ENCODE data around the gene DENND5A. TPM values are rescaled to one million over a fixed set of nuclear protein-coding genes. Genes with fewer than 3 reads are reported as not detected.

The DENND5A gene
- total and polyA plus RNA-seq, 9 of the 15 experiments (the other 6 are each of a cell fraction or from before 2014, with no cell fraction given) = 11.7 to 130 (median 46.3) TPM

DNA sequence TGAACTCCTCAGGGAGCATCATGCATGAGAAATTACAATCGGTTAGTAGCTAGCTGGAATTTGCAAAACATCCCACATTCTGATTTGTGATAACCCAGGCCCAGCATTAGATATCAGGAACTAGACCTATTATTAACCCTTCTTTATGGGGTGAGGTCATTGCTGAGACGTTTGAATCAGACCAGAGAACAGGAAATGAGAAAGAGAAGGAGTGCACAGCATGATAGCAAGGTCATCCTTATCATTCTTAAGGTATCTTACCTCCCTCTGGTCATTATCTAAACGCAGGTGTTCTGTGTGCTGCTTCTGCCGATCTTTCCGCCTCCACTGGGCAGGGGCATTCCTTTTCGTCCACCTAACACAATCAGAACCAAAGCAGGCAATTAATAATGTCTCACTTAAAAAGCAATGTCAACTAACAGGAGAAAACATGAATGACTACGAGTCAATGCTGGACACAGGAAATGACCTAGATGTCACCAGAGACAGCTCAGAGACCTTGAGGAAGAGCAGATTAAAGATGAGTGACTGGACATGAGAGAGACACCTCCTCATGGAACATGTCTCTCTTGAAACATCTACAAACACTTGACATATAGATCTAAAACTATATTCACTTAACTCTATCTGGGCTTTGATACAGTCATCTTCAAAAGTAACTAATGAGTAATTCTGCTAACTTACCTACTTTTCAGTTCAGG is 95.4 kb downstream of the DENND5A start:
- no peak overlapping the region for H3K4me3 ChIP-seq
- DNase-seq (ENCODE audit: extremely low read depth in 1 of 4, low spot score in 3 of 4) (peak in 1 of 4 experiments; percentile 14), ATAC-seq (peak; percentile 44; the same call in 2 of the 3 replicates), FAIRE-seq (peak; percentile 6)
- 29% methylated on average over 7 of the region's 7 CpGs for WGBS (ENCODE audit: insufficient coverage, low coverage, missing lambda C conversion rate)
- H3K27ac ChIP-seq (ENCODE audit: extremely low read depth, low read depth, low read length) = peak overlapping the region; percentile 40; the same call in 2 of the 3 replicates
- no peak overlapping the region; a peak in 1 of 4 replicates for H3K9ac ChIP-seq (ENCODE audit: insufficient read depth in 1 of 2, low read depth in 2 of 2, low read length in 2 of 2)
- no peaks in the 10 kb centered on the region for H3K27me3 ChIP-seq (ENCODE audit: control insufficient read depth in 2 of 2, insufficient read depth in 2 of 2, low read length in 2 of 2)
- H3K4me1 ChIP-seq (replicated peaks in 1 of 2; ENCODE audit: control insufficient read depth in 2 of 2, insufficient read depth in 2 of 2, low read length in 2 of 2) = peaks cover 0 to 7% of the 10 kb centered on the region in 2 experiments; a peak in 3 of 5 replicates
- intact Hi-C loops (cut with micrococcal nuclease) (loop anchor here (5.0 kb wide), 1 partner anchor 98 kb away; the partner anchor contains the start of gene DENND5A), in situ Hi-C loops (cut with MboI) (loop anchor here (25.0 kb wide), 1 partner anchor 243 kb away; no protein-coding TSS in a partner anchor)
- H3K9me3 ChIP-seq (replicated peaks; ENCODE audit: control insufficient read depth, insufficient read depth, low read depth, low read length) = no peaks in the 10 kb centered on the region
- CTCF ChIA-PET (ENCODE audit: low intra/inter-chr PET ratio) = no interaction called here
- peaks cover 60% of the 10 kb centered on the region for H3K36me3 ChIP-seq (ENCODE audit: control insufficient read depth, insufficient read depth, low read length)
- no peak overlapping the region; the same call in 1 of the 2 replicates for H3K4me2 ChIP-seq (ENCODE audit: insufficient read depth, low read length)
- no TSS peak for BruUV-seq (replicated peaks)
- no peak overlapping the region for H2AFZ ChIP-seq (ENCODE audit: low read depth, low read length)
- no peaks in the 10 kb centered on the region for H4K20me1 ChIP-seq (replicated peaks; ENCODE audit: control insufficient read depth, insufficient read depth, low read length)
- POLR2A ChIA-PET = interaction anchor here (1.0 to 1.3 kb wide), 3 partner anchors 14 to 216 kb away, joined by 3 to 4 read pairs (median 4); no protein-coding TSS in a partner anchor
- no peaks in the 10 kb centered on the region for H3K79me2 ChIP-seq (ENCODE audit: control insufficient read depth, insufficient read depth, low read length)
- H3K9me1 ChIP-seq (ENCODE audit: control insufficient read depth, insufficient read depth, low read length) = no peaks in the 10 kb centered on the region
- TF ChIP-seq PCBP1 (IDR thresholded peaks at IDR 0.05; ENCODE audit: low read depth, low read length, poor library complexity, severe bottlenecking) = no peak
- TF ChIP-seq RBM25 (IDR thresholded peaks at IDR 0.05; ENCODE audit: low read depth, low read length, severe bottlenecking) = no peak
- no peak for TF ChIP-seq ZBTB1 (CRISPR knock-in tag; IDR thresholded peaks at IDR 0.05; ENCODE audit: borderline replicate concordance, low read depth)
- TF ChIP-seq GTF2A2 (tag; IDR thresholded peaks at IDR 0.05) = no peak
- TF ChIP-seq ESRRA (IDR thresholded peaks at IDR 0.05; ENCODE audit: borderline replicate concordance, low read depth) = peak; percentile 69
- TF ChIP-seq IFI16 (CRISPR knock-in tag; IDR thresholded peaks at IDR 0.05) = no peak
- no peak for TF ChIP-seq PHB (CRISPR knock-in tag; IDR thresholded peaks at IDR 0.05)
- no peak for TF ChIP-seq SIN3B (IDR thresholded peaks at IDR 0.05; ENCODE audit: low read depth)
- TF ChIP-seq, protein P1, sequence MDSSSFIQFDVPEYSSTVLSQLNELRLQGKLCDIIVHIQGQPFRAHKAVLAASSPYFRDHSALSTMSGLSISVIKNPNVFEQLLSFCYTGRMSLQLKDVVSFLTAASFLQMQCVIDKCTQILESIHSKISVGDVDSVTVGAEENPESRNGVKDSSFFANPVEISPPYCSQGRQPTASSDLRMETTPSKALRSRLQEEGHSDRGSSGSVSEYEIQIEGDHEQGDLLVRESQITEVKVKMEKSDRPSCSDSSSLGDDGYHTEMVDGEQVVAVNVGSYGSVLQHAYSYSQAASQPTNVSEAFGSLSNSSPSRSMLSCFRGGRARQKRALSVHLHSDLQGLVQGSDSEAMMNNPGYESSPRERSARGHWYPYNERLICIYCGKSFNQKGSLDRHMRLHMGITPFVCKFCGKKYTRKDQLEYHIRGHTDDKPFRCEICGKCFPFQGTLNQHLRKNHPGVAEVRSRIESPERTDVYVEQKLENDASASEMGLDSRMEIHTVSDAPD (CRISPR knock-in tag; IDR thresholded peaks at IDR 0.05) = no peak
- peak; percentile 66 for TF ChIP-seq ZNF589 (CRISPR knock-in tag; IDR thresholded peaks at IDR 0.05; ENCODE audit: low read depth)
- no peak for TF ChIP-seq FOXO4 (CRISPR knock-in tag; IDR thresholded peaks at IDR 0.05)
- TF ChIP-seq CREM (IDR thresholded peaks at IDR 0.05; ENCODE audit: low read depth) = no peak
- peak; percentile 17; the same call in 1 of the 2 replicates for TF ChIP-seq DPF2 (IDR thresholded peaks at IDR 0.05)
- no peak for TF ChIP-seq ZNF778 (CRISPR knock-in tag; IDR thresholded peaks at IDR 0.05)
- peak; percentile 21; the same call in 1 of the 2 replicates for TF ChIP-seq TCF3 (CRISPR knock-in tag; IDR thresholded peaks at IDR 0.05)
- TF ChIP-seq GTF2E2 (tag; IDR thresholded peaks at IDR 0.05) = no peak
- TF ChIP-seq PTTG1 (tag; IDR thresholded peaks at IDR 0.05; ENCODE audit: low read depth) = no peak
